NCI-H146 (cell line): Measurements from ENCODE around the gene PWWP2A.
"Not testable (repeated sequence)": the region's sequence is repeated elsewhere in the genome, so short reads cannot be mapped to it uniquely, and the experiment has no call there.

Experiments used
- DNase-seq: peaks from one replicate; lab custom pipeline; 2025; lab: John Stamatoyannopoulos, UW

Gene PWWP2A

DNA sequence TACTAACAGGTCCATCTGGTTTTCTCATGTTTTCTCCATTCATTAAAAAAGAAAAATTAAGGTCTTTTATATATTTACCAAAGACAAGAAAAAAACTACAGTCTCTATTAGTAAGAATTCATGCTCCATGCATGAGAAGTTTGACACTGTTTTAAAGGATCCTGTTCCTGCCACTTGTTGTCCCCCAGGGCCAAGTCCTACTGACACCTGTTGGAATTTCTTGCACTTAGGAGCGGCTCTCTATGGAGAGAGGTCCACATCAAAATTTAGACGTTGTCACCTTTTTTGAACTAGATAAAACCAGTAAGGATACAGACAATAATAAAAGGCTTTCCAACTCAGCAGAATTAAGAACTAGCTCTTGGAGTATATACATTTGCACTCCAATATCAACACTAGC, 42.3 kb downstream of the PWWP2A start:
- DNase-seq: no peak

- DNase-seq: no peak
These were observed 44.2 kb downstream of the PWWP2A start for GRCh38 chr5:160075073-160075472.

GRCh38 chr5:160071916-160072315, 47.3 kb downstream of the PWWP2A start:
- DNase-seq: no peak

GRCh38 chr5:160071516-160071915, 47.7 kb downstream of the PWWP2A start:
- no peak for DNase-seq

DNA sequence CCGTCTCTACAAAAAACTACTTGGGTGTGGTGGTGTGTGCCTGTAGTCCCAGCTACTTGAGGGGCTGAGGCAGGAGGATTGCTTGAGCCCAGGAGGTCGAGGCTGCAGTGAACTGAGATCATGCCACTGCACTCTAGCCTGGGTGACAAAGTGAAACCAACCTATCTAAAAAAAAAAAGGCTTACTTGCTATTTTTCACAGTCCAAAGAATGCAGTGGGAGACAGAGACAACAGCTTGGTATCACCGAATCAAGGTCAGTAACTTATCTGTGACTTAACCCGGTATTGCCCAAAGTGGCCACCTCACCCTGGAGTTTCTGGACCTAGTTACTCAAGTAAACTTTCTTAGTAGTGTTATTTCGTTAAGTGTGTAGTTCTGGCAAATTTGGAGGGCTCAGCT, 50.1 kb downstream of the PWWP2A start:
- not testable (repeated sequence) for DNase-seq

GRCh38 chr5:160064995-160065614, 54.1 kb downstream of the PWWP2A start:
- no peak for DNase-seq

GRCh38 chr5:160064417-160064810, 54.8 kb downstream of the PWWP2A start:
- DNase-seq: no peak

- no peak for DNase-seq
These were observed 57.5 kb downstream of the PWWP2A start for GRCh38 chr5:160061770-160062169.

- no peak for DNase-seq
These were observed 59.2 kb downstream of the PWWP2A start for GRCh38 chr5:160060001-160060400.

- DNase-seq: no peak
These were observed 62.0 kb downstream of the PWWP2A start for GRCh38 chr5:160057256-160057655.

DNA sequence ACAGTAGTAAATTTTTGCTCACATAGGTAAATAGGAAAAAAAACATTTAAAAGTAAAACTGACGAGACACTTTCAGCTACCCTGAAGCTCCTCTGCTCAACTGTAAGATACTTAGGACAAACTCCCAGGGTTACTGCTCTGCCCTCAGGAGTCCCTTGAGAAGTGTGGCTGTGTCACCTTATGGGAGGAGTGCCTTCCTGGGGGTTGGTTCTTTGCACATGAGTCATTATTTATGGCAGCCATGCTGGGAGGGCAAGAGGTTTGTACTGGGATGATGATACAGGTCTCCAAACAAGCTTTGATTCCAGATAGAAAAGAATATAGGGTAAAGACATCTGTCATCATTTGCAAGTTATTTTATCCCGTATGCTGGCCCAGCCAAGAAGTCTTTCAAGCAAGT, 64.4 kb downstream of the PWWP2A start:
- DNase-seq: no peak

DNA sequence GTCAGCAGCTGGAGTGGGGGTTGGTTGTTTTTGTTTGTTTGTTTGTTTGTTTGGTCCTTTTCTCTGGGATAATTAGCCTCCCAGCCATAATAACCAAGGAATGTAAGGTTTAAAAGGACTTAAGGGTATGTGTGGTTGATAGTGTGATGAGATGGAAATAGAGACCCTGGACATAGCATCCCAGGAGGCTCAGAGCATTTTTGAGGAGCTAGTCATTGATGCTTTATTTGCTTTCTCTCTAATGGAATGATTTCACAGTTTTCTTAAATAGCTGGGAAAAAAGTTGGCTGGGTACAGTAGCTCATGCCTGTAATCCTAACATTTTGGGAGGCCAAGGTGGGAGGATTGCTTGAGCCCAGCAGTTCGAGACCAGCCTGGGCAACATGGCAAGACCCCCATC, 65.2 kb downstream of the PWWP2A start:
- DNase-seq: no peak

GRCh38 chr5:160049099-160049498, 70.2 kb downstream of the PWWP2A start:
- DNase-seq: no peak

DNA sequence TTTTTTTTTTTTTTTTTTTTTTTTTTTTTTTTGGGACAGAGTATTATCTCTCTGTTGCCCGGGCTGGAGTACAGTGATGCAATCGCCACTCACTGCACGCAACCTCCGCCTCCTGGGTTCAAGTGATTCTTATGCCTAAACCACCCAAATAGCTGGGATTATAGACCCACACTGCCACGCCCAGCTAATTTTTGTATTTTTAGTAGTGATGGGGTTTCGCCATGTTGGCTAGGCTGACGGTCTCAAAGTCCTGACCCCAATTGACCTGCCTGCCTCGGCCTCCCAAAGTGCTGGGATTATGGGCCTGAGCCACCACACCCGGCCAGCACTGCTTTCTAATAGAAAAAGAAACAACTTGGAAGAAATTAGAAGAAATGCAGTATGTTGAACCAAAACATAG, 71.1 kb downstream of the PWWP2A start:
- no peak for DNase-seq

GRCh38 chr5:160047423-160047822, 71.8 kb downstream of the PWWP2A start:
- DNase-seq: no peak

GRCh38 chr5:160044967-160045366, 74.3 kb downstream of the PWWP2A start:
- no peak for DNase-seq

- no peak for DNase-seq
These were observed 74.9 kb downstream of the PWWP2A start for GRCh38 chr5:160044391-160044804.

- no peak for DNase-seq
These were observed 76.6 kb downstream of the PWWP2A start for GRCh38 chr5:160042671-160043070.
